Kidney capillary endothelial cell (primary cell): Measurements from ENCODE around the gene U2AF2.

Source experiments
- DNase-seq: peaks from one replicate; pipeline ENCODE4 v3.0.0-alpha.2; 2018; ENCODE audit warnings: low spot score

The U2AF2 gene

GRCh38 chr19:55675661-55676354 is 21.0 kb downstream of the U2AF2 start:
- DNase-seq, result peak; percentile 16

GRCh38 chr19:55676383-55676782 is 21.5 kb downstream of the U2AF2 start:
- no peak for DNase-seq

GRCh38 chr19:55676889-55677505 is 22.2 kb downstream of the U2AF2 start:
- DNase-seq, result no peak

- peak; percentile 10 for DNase-seq
Observed at GRCh38 chr19:55677572-55678028, 22.8 kb downstream of the U2AF2 start.

GRCh38 chr19:55678121-55678671 is 23.4 kb downstream of the U2AF2 start:
- no peak for DNase-seq

DNA sequence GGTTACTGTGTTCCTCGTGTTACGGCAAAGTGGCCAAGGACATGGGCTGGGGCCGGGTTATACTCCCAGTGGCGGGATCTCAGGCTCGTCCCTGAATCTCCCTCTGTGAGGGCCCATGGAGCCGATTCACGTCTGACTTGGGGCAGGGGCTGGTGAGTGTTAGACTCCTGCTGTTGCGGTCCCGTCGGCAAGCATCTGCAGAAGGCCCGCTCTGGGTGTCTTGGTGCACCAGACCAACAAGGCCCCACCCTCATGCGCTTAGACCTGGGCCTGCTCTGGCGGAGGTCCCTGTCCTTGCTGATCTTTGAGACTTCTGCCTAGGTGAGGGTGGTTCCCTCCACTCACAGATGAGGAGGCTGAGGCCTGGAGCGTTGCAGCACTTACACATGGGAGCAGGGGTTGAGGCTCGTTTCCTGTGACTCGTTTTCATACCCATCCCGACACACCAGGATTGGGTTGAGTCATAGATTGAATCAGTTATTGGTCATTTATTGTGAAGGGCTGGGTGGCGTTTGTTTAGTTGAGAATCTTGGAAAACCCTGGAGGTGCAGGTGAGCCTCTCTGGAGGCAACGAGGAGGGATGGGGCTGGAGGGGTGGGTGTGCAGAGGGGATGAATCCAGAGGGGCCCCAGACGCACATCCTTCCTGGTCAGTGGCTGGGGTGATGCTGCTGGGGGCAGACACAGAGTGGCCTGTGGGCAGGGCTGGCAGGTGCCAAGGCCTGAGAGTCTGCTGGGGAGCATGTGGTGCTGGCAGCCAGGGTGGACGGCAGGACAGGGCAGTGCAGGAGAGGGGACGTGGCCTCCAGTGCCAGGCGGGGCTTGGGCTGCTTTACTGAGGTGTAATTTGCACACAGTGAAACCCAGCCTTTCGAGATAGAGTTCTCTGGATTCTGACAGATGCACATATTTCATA is 24.8 kb downstream of the U2AF2 start:
- peak; percentile 58 for DNase-seq

DNA sequence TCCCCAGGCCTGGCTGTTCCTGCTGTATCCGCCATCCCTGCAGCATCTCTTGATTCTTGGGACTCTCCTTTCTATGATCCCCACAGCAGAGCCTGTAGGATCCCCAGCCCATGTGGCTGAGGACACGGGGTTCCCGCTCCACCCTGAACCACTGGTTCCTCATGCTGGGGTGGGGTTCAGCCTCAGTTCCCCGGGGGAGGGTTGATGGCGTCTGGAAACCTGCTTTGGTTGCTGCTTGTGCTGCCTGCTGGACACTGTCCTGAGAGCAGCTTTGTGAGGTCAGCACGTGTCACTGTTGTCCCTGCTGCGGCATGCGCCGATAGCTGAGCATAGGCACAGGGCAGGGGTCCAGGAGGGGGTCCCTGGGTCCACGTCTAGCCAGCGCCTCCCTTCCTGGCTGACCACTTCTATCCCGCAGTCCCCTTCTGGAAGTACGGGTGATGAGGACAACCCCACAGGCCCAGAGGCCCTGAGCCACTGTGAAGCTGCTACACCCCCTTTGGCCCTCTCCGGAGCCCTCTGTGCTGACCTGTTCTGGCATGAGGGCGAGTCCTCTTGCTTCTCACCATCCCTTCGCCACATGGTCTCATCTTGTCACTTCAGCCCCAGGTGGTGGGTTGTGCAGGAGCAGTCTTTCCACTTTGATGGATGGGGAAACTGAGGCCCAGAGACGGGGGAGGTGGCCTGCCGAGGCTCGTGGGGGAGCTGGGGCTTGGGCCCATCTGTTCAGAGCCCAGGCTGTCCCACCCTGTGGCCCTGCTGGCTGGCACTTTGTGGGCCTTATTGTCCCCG is 25.7 kb downstream of the U2AF2 start:
- no peak for DNase-seq

- no peak for DNase-seq
Observed at GRCh38 chr19:55681131-55682092, 26.6 kb downstream of the U2AF2 start.

DNA sequence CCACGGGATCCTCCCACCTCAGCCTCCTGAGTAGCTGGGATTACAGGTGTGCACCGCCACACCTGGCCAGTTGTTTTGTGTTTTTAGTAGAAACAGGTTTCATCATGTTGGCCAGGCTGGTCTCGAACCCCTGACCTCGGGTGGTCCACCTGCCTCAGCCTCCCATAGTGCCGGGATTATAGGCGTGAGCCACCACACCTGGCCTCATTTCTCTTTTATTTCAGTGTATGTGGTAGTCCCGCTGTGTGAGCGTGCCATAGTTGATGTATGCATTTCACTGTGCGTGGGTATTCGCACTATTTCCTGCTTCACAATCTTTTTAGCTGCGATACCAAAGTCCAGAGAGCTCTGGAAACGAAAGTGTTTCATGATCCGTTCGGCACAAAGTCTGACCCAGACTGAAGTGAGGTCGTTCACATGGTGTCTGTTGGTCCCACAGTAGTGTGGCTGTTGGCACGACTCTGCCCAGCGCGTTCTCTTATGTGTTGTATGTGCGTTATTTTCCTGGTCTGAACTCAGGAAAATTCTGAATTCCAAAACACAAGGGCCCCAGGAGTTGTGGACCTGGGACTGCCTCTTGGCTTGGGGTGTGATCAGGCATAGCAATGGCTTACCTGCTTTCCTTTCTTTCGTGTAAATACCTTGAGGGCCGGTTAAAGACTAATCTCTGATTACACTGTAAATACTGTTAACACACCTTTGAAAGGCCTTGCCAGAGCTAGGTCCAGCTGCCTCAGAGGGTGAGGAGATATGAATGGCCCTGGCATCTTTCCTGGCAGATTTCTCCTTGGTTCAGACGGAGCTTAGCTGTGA is 28.8 kb downstream of the U2AF2 start:
- no peak for DNase-seq

- DNase-seq, result no peak
Observed at GRCh38 chr19:55684946-55685681, 30.3 kb downstream of the U2AF2 start.

DNA sequence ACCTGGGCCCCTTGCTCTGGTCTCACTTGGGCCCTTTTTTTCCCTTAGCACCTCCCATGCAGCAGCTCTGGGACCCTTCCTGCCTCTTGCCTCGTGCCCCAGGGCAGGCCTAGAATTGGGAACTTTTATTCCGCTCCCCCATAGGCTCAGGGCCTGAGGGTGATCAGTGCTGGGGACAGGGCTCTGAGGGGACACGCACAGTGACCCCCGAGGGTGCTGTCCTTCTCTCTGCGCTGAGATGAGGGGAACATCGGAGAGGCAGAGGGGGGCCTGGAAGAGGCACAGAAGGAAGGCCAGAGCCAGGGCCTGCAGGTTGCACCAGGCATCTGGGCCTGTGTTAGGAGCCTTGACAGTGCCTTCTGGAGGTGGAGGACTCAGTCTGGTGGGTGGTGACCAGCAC is 30.9 kb downstream of the U2AF2 start:
- DNase-seq, result no peak

- DNase-seq, result no peak
Observed at GRCh38 chr19:55686311-55687050, 31.6 kb downstream of the U2AF2 start.

- DNase-seq, result no peak
Observed at GRCh38 chr19:55687281-55688201, 32.7 kb downstream of the U2AF2 start.

GRCh38 chr19:55688422-55689218 is 33.8 kb downstream of the U2AF2 start:
- DNase-seq, result no peak

DNA sequence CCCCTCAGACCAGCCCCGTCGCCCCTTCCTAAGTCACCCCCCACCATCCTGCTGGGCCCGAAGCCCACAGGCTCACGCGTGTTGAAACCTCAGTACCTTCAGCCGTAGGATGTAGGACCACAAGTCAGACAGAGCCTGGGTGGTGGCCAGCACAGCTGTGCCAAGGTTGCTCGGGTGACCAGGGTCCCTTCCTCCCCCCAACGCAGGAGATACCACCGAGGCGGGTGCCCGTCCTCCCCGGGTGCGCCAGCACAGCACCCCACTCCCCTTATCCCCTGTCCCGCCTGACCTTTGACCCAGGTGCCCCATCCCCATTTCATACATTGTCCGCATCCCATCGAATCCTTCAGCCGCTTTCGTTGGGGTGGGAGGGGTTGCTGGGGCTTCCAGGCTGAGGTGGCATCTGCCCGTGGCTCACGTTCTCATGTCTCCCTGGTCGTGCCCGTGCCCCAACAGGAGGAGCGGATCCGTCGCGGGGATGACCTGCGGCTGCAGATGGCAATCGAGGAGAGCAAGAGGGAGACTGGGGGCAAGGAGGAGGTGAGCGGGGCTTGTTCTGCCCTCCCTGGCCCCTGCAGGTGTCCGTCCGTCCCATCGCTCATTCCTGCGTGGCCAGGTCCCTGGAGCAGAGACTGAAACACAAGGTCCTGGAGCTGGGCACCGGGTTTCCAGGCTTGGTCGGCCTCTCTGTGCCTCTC is 34.7 kb downstream of the U2AF2 start:
- DNase-seq, result no peak
